Progenitor cell of endocrine pancreas (in vitro differentiated cells): ENCODE measurements around the gene SSH2. TPM values are rescaled to one million over a fixed set of nuclear protein-coding genes. Genes with fewer than 3 reads are reported as not detected.

Experiments
- DNase-seq: peaks from one replicate; pipeline ENCODE4 v3.0.0; 2021; ENCODE audit warnings: low spot score; ENCODE audit not compliant: unreplicated experiment
- H3K27ac Mint-ChIP-seq: 2 replicates; pipeline ENCODE4 v1.8.0; 2021; ENCODE audit warnings: mild to moderate bottlenecking, moderate library complexity, mixed read lengths
- H3K27me3 Mint-ChIP-seq: 2 replicates; pipeline ENCODE4 v1.8.0; 2021; ENCODE audit warnings: mixed read lengths
- H3K36me3 Mint-ChIP-seq: 2 replicates; pipeline ENCODE4 v1.8.0; 2022; ENCODE audit warnings: mixed read lengths; ENCODE audit not compliant: insufficient read depth
- H3K4me1 Mint-ChIP-seq: 2 replicates; pipeline ENCODE4 v1.8.0; 2021; ENCODE audit warnings: low read depth, mixed read lengths
- H3K4me3 Mint-ChIP-seq: 2 replicates; pipeline ENCODE4 v1.8.0; 2021; ENCODE audit warnings: low read depth, mild to moderate bottlenecking, moderate library complexity, mixed read lengths
- H3K9me3 Mint-ChIP-seq: 2 replicates; pipeline ENCODE4 v1.8.0; 2021; ENCODE audit warnings: low read depth, mixed read lengths
- total RNA-seq: library from RNA; stranded (reverse); gene quantifications from 2 replicates; pipeline ENCODE4 v1.2.1, GENCODE V29; 2021
- TF ChIP-seq, protein P1 (sequence below): fragments of 200-600 bp; sonication (generic); IDR thresholded peaks from one replicate; pipeline ENCODE4 v1.5.0; 2021; ENCODE audit warnings: antibody characterized with exemption, mild to moderate bottlenecking; ENCODE audit not compliant: unreplicated experiment

Gene SSH2
- total RNA-seq, 1 donor from 2014 or later = 20.7 TPM

DNA sequence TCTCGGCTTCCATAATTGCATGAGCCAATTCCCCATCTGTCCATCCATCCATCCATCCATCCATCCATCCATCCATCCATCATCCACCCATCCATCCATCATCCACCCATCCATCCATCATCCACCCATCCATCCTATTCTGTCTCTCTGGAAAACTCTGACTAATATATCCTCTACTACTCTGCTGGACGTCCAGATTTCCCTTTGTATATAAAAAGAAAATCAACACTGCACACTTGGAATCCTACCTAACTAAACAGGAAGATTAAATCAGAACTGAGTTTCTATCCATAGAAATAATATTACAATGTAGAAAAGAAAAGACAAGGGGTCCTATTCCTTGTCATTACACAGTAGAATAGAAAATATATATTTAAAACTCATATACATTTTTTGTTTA lies 157.0 kb downstream of the SSH2 start:
- Mint-ChIP-seq H3K36me3 (peaks cover 2% of the 10 kb centered on the region), H3K4me1 (no peaks in the 10 kb centered on the region), H3K27ac (no peak overlapping the region), H3K27me3 (no peaks in the 10 kb centered on the region), H3K9me3 (no peaks in the 10 kb centered on the region), H3K4me3 (no peak overlapping the region)
- DNase-seq = no peak
- TF ChIP-seq, protein P1, sequence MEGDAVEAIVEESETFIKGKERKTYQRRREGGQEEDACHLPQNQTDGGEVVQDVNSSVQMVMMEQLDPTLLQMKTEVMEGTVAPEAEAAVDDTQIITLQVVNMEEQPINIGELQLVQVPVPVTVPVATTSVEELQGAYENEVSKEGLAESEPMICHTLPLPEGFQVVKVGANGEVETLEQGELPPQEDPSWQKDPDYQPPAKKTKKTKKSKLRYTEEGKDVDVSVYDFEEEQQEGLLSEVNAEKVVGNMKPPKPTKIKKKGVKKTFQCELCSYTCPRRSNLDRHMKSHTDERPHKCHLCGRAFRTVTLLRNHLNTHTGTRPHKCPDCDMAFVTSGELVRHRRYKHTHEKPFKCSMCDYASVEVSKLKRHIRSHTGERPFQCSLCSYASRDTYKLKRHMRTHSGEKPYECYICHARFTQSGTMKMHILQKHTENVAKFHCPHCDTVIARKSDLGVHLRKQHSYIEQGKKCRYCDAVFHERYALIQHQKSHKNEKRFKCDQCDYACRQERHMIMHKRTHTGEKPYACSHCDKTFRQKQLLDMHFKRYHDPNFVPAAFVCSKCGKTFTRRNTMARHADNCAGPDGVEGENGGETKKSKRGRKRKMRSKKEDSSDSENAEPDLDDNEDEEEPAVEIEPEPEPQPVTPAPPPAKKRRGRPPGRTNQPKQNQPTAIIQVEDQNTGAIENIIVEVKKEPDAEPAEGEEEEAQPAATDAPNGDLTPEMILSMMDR = no peak

DNA sequence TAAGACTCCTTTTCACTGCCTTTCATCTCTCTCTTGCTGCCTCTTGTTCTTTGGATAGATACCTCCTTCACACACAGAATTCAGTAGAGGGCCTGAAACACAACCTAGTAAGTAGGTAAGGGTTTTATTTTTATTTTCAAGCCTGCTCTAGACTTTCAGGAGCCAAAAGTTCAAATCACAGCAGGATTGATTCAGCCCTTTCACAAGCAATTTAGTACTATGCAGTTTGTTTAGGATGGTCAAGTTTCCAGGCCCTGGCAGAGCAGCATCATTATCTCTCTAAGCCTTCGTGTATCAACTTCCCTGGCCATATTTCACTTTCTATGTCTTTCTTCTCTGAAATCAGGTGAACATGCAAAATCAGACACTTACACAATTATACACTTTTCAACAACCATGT lies 158.5 kb downstream of the SSH2 start:
- TF ChIP-seq, protein P1 = no peak

DNA sequence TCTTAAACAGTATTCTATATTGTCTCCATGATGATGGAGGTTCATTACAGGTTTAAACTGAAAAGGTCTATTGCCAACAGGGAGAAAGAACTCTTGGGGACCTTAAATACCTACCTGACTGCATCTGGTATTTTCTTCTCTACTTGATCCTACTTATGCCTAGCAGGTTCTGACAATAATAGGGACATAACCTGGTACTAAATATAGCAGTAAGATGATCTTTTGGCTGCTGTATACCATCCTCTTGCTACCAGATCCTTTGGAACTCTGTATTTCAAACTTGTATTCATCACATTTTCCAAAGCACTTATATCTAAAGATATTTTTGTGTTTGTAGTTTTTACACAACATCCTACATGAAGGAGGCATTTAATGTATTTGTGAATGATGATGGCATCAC lies 160.8 kb downstream of the SSH2 start:
- no peak for DNase-seq
- Mint-ChIP-seq H3K27ac (no peak overlapping the region), H3K36me3 (no peaks in the 10 kb centered on the region), H3K9me3 (no peaks in the 10 kb centered on the region), H3K4me3 (no peak overlapping the region), H3K27me3 (no peaks in the 10 kb centered on the region), H3K4me1 (no peaks in the 10 kb centered on the region)
- TF ChIP-seq, protein P1 = no peak

More for the DNA sequence above, 158.5 kb downstream of the SSH2 start:
- Mint-ChIP-seq H3K36me3 (peaks cover 2% of the 10 kb centered on the region), H3K27ac (no peak overlapping the region), H3K4me3 (no peak overlapping the region), H3K9me3 (no peaks in the 10 kb centered on the region), H3K27me3 (no peaks in the 10 kb centered on the region), H3K4me1 (no peaks in the 10 kb centered on the region)
- no peak for DNase-seq

DNA sequence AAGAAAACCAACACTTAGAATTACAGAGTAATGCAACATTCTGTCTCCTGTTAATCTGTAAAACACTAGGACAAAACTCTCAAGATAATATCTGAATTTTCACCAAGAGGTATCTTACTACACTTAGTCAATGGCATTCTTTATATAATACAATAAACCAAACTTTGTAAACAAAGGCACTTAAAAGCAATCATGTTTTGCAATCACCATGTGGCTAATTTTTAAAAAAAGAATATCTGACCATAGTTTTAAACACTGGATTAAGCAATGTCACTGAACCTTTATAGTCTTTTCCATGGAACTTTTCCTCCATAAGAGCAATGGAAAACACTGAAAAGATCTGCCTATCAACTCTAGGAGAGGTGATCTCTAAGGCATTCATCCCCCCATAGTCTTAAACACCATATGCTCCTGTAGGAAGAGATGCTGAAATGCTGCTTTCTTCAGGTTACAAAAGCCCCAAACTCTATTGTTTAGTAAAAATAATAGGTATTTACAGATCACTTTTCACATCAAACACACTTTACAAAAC lies 163.2 kb downstream of the SSH2 start:
- Mint-ChIP-seq H3K36me3 (no peaks in the 10 kb centered on the region), H3K4me3 (no peak overlapping the region), H3K9me3 (no peaks in the 10 kb centered on the region), H3K4me1 (no peaks in the 10 kb centered on the region), H3K27ac (no peak overlapping the region), H3K27me3 (peaks cover 7% of the 10 kb centered on the region)
- TF ChIP-seq, protein P1 = no peak
- DNase-seq = no peak

DNA sequence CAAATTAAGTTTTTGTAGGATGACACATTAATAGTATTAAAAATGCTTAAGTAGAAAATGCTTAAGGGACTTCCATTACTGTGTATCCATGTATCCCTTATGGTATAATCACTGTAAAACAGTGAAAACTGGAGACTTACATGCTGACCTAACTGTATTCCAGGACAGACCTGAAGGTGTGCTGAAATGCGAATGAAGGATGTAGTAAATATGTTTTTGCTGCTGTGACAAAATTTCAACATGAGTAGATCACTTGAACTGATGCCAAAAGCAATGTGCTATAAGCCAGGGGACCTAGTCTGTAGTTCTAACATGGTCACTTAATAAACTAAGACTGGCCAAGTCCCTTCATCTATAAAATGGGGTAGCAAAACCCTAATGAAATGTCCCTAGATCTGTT lies 165.3 kb downstream of the SSH2 start:
- H3K9me3 Mint-ChIP-seq = no peaks in the 10 kb centered on the region
- H3K27ac Mint-ChIP-seq = no peak overlapping the region

More for the DNA sequence above, 165.3 kb downstream of the SSH2 start:
- H3K27me3 Mint-ChIP-seq = peaks cover 17% of the 10 kb centered on the region
- no peak for DNase-seq
- H3K4me3 Mint-ChIP-seq = no peak overlapping the region
- peaks cover 11% of the 10 kb centered on the region for H3K4me1 Mint-ChIP-seq
- TF ChIP-seq, protein P1 = no peak
- no peaks in the 10 kb centered on the region for H3K36me3 Mint-ChIP-seq
